Heart left ventricle (tissue), 16 donors: ENCODE results near the gene ID1. TPM values are rescaled to one million over a fixed set of nuclear protein-coding genes. Genes with fewer than 3 reads are reported as not detected.
"Not testable (repeated sequence)": the region's sequence is repeated elsewhere in the genome, so short reads cannot be mapped to it uniquely, and the experiment has no call there.

Source experiments
- ATAC-seq, 4 donors: fragments of 200-7000 bp; cut with Tn5 transposase; one replicate each; pipeline ENCODE4 v1.9.1; 2020 to 2022; ENCODE audit warnings: moderate library complexity in 4 of 4, mild to moderate bottlenecking in 3 of 4, moderate number of reproducible peaks in 1 of 4
- DNase-seq, 5 donors: peaks; one replicate each; pipeline ENCODE4 v3.0.0-alpha.2; 2020
- H3K27ac ChIP-seq, 12 donors: fragments of 200-600 bp; sonication (generic) in 4 of 12; one replicate each; pipeline versions ENCODE4 v1.5.0 to v1.8.0; 2016 to 2022; ENCODE audit warnings: mild to moderate bottlenecking in 2 of 12
- H3K27me3 ChIP-seq, 9 donors: fragments of 200-600 bp; sonication (generic) in 2 of 9; one replicate each; pipeline versions ENCODE4 v1.5.1 to v1.8.0; 2016 to 2022; ENCODE audit warnings: mild to moderate bottlenecking in 3 of 9
- H3K36me3 ChIP-seq, 9 donors: fragments of 200-600 bp; sonication (generic) in 2 of 9; one replicate each; pipeline versions ENCODE4 v1.5.0 to v1.8.0; 2018 to 2022; ENCODE audit warnings: mild to moderate bottlenecking in 2 of 9
- H3K4me1 ChIP-seq, 12 donors: fragments of 200-600 bp; sonication (generic) in 4 of 12; one replicate each; pipeline versions ENCODE4 v1.5.0 to v1.8.0; 2016 to 2022; ENCODE audit warnings: mild to moderate bottlenecking in 3 of 12
- H3K4me3 ChIP-seq, 12 donors: fragments of 200-600 bp; sonication (generic) in 4 of 12; one replicate each; pipeline versions ENCODE4 v1.5.0 to v1.8.0; 2017 to 2022; ENCODE audit warnings: mild to moderate bottlenecking in 9 of 12, moderate library complexity in 4 of 12
- H3K9me3 ChIP-seq, 12 donors: fragments of 200-600 bp; sonication (generic) in 4 of 12; one replicate each; pipeline versions ENCODE4 v1.5.0 to v1.8.0; 2016 to 2022; ENCODE audit warnings: mild to moderate bottlenecking in 1 of 12
- POLR2A ChIP-seq, 2 donors: fragments of 450-650 bp; IDR thresholded peaks; one replicate each; pipeline ENCODE4 v1.6.1; 2017; ENCODE audit warnings: antibody characterized with exemption in 2 of 2, mild to moderate bottlenecking in 2 of 2, moderate library complexity in 2 of 2
- WGBS, 4 donors: extraction: QIAGEN DNeasy Blood & Tissue Kit in 2 of 4; methylation state at CpG; one replicate each; pipeline versions ENCODE4 v1.1.5 to v1.1.7; 2013 to 2018; 5-methylcytosine and 5-hydroxymethylcytosine counted together
- intact Hi-C, 10 donors: fragments of 100-400 bp; cut with DNase I; formaldehyde crosslinking; loops; one replicate each; pipeline versions ENCODE4 v1.11.1 to v1.14.2; 2022
- polyA plus RNA-seq, 2 donors: library from polyadenylated mRNA; stranded (reverse); fragments of 200-250 nt; gene quantifications; one replicate each; pipeline ENCODE4 v1.2.3, GENCODE V29; 2013
- total RNA-seq, 9 donors: library from RNA; depleted of rRNA in 2 of 9; stranded (reverse); fragments of >200 nt in 2 of 9; fragmentation: NEBNext Ultra II Directional in 3 of 9; extraction: Animal tissue kit (Norgen Biotek cat#: 25700) in 3 of 9; gene quantifications; one replicate each; pipeline versions ENCODE4 v1.1.0 to v1.2.4, GENCODE V29; 2016 to 2023
- TF ChIP-seq, protein P1 (sequence below), 12 donors: fragments of 200-600 bp; sonication (generic) in 4 of 12; IDR thresholded peaks; one replicate each; pipeline versions ENCODE4 v1.5.0 to v1.8.0; 2018 to 2022; ENCODE audit warnings: antibody characterized with exemption in 12 of 12, mild to moderate bottlenecking in 5 of 12
- donor health status: ischemic (EF 13 %, LVEDD 7.1; RV severe dilation, severe dysfunction).
- donor health status: healthy with polysubstance abuse.
- donor health status: DM: no; HTN: yes; CAD: no.
- donor health status: DM: no; HTN: no; CAD: no.
- donor health status: ischemic (EF 25% LVEDD 6.9; RV normal size, moderate dysfunction).
- donor health status: ischemic (EF 25% LVEDD 5.7; RV mildly dilated, moderate dysfunction).
- donor health status: healthy.
- donor health status: DM: yes; HTN: yes; CAD: no.
- donor health status: ischemic (EF 35%, LVEDD 5.7; RV mildly dilated, moderate dysfunction).
- donor health status: nonischemic (EF 11% LVEDD 7.7; RV severe dilation, severe dysfunction).
- donor health status: DM: yes; HTN: yes; CAD: no.
- donor health status: PGD.
- donor health status: ischemic (EF 29% LVEDD 5.4; RV normal size, mild dysfunction).
- donor health status: nonischemic (EF 23%, LVEDD 6.1; RV moderate dilation, normal function).

The ID1 gene
- total and polyA plus RNA-seq, 11 donors: 72.4 to 619 (median 140) TPM

DNA sequence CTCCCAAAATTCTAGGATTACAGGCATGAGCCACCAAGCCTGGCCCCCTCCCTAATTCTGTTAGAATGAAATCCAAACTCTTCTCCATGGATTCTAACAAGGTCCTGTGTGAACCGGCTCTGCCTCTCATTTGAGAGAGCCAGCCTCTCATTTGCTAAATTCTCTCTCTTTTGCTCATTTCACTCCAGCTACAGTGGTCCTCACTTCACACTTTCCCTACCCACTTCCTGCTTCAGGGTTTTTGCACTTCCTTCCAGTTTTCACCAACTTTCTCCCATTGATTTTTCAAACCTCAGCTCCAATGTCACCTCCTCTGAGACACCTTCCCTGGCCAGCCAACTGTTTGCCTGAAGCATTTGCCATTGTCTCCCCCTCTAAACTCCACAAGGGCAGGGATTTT, 37.7 kb downstream of the ID1 start:
- ATAC-seq: no peak
- no peaks in the 10 kb centered on the region for H3K36me3 ChIP-seq
- intact Hi-C loops: no loop called here
- DNase-seq: no peak
- no peaks in the 10 kb centered on the region for H3K9me3 ChIP-seq
- no peak overlapping the region for H3K27ac ChIP-seq
- H3K4me1 ChIP-seq: peaks cover 0 to 4% (median 0%) of the 10 kb centered on the region in 12 donors
- TF ChIP-seq, protein P1, sequence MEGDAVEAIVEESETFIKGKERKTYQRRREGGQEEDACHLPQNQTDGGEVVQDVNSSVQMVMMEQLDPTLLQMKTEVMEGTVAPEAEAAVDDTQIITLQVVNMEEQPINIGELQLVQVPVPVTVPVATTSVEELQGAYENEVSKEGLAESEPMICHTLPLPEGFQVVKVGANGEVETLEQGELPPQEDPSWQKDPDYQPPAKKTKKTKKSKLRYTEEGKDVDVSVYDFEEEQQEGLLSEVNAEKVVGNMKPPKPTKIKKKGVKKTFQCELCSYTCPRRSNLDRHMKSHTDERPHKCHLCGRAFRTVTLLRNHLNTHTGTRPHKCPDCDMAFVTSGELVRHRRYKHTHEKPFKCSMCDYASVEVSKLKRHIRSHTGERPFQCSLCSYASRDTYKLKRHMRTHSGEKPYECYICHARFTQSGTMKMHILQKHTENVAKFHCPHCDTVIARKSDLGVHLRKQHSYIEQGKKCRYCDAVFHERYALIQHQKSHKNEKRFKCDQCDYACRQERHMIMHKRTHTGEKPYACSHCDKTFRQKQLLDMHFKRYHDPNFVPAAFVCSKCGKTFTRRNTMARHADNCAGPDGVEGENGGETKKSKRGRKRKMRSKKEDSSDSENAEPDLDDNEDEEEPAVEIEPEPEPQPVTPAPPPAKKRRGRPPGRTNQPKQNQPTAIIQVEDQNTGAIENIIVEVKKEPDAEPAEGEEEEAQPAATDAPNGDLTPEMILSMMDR (IDR thresholded peaks at IDR 0.05): no peak
- no peak for TF ChIP-seq POLR2A (IDR thresholded peaks at IDR 0.05)
- H3K27me3 ChIP-seq: peaks cover 0 to 7% (median 0%) of the 10 kb centered on the region in 9 donors
- 71 to 85% (median 80%) methylated on average over 1 of the region's 1 CpG for WGBS, 4 donors
- H3K4me3 ChIP-seq: no peak overlapping the region

DNA sequence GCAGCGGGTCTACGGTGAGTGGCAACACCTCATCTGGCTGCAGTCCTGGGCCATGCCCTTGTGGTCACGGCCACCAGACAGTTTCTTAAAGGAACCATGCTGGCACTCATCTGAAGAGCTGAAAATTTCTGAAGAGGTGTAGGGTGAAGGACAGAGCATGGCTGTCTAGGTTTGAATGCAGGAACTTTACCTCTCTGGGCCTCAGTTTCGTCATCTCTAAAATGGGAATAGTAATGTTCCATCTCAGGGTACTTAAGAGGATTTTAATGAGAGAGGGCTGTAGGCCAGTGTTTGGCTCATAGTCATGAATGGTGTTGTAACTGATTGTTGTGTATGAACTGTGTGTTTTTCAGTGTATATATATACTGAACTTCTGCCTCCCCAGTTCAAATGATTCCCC, 38.4 kb downstream of the ID1 start:
- DNase-seq (no peak), ATAC-seq (no peak)
- Histone ChIP-seq H3K4me1 (peaks cover 0 to 4% (median 0%) of the 10 kb centered on the region in 12 donors), H3K27ac (no peak overlapping the region), H3K36me3 (no peaks in the 10 kb centered on the region), H3K9me3 (no peaks in the 10 kb centered on the region), H3K4me3 (no peak overlapping the region), H3K27me3 (peaks cover 0 to 6% (median 0%) of the 10 kb centered on the region in 9 donors)
- TF ChIP-seq POLR2A (IDR thresholded peaks at IDR 0.05): no peak
- TF ChIP-seq, protein P1 (IDR thresholded peaks at IDR 0.05): no peak
- intact Hi-C loops: no loop called here
- 88 to 93% (median 89%) methylated on average over 4 of the region's 4 CpGs for WGBS, 4 donors

DNA sequence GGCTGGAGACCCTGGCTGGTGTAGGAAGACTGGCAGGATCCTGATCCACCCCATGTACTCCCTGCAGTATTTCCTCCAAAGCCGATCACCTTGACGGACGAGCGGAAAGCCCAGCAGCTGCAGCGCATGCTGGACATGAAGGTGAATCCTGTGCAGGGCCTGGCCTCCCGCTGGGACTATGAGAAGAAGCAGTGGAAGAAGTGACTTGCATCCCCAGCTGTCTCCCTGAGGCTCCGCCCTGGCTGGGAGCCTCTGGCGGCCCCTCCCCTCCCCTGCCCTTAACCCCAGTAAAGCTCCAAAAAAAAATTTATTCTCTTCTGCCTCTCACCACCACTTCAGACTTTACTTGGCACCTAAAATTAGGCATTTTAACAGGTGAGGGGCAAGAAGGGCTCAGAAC, 39.6 kb downstream of the ID1 start:
- TF ChIP-seq POLR2A (IDR thresholded peaks at IDR 0.05): no peak
- TF ChIP-seq, protein P1 (IDR thresholded peaks at IDR 0.05): no peak
- no peak overlapping the region for H3K4me3 ChIP-seq
- no peaks in the 10 kb centered on the region for H3K36me3 ChIP-seq
- H3K4me1 ChIP-seq: peaks cover 0 to 4% (median 0%) of the 10 kb centered on the region in 12 donors
- no peak overlapping the region for H3K27ac ChIP-seq
- DNase-seq: peak in 1 of 5 donors; percentile 39
- H3K9me3 ChIP-seq: no peaks in the 10 kb centered on the region
- no peaks in the 10 kb centered on the region for H3K27me3 ChIP-seq
- intact Hi-C loops: no loop called here
- peak in 2 of 4 donors; percentile 14 to 26 for ATAC-seq
- WGBS, 4 donors: 75 to 86% (median 84%) methylated on average over 8 of the region's 8 CpGs

DNA sequence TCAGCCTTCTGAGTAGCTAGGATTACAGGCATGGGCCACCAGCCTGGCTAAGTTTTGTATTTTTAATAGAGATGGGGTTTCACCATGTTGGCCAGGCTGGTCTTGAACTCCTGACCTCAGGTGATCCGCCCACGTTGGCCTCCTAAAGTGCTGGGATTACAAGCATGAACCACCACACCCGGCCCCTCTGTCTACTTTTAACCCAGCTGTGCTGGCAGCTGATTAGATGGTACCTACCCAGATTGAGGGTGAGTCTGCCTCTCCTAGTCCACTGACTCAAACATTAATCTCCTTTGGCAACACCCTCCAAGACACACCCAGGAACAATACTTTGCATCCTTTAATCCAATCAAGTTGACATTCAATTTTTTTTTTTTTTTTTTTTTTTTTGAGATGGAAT, 43.0 kb downstream of the ID1 start:
- DNase-seq, H3K27ac ChIP-seq, H3K4me3 ChIP-seq, H3K36me3 ChIP-seq, H3K27me3 ChIP-seq, ATAC-seq, H3K4me1 ChIP-seq, H3K9me3 ChIP-seq, intact Hi-C loops: not testable (repeated sequence)
- 77 to 94% (median 80%) methylated on average over 3 of the region's 3 CpGs for WGBS, 4 donors

DNA sequence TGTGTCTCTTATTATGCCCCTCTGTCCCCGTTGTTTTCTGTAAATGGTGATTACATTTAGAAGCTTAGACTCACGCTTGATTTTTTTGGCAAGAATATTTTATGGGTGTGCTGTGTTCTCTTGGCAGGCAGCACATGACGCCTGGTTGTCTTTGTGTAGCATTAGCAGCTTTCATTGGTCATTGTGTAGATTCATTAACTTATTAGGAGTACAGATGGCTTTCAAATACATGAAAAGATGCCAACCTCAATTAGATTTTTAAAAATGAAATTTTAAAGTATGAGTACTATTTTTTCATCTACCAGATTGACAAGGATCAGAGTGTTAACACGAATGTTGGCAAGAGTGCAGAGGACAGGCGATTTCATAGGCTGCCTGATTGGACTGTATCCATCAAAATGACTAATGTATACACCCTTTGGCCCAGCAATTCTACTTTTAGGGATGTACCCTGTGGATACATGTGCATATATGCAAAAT, 47.9 kb downstream of the ID1 start:
- Histone ChIP-seq H3K4me1 (peaks cover 0 to 15% (median 9%) of the 10 kb centered on the region in 12 donors), H3K27ac (peak overlapping the region in 3 of 12 donors; percentile 15 to 31 (median 30)), H3K27me3 (no peaks in the 10 kb centered on the region), H3K36me3 (no peaks in the 10 kb centered on the region), H3K4me3 (no peak overlapping the region), H3K9me3 (no peaks in the 10 kb centered on the region)
- TF ChIP-seq, protein P1 (IDR thresholded peaks at IDR 0.05): no peak
- TF ChIP-seq POLR2A (IDR thresholded peaks at IDR 0.05): no peak
- 10 to 37% (median 17%) methylated on average over 5 of the region's 5 CpGs for WGBS, 4 donors
- peak in 3 of 4 donors; percentile 41 to 58 (median 48) for ATAC-seq
- no peak for DNase-seq
- intact Hi-C loops: no loop called here
